BLaER1 treated with 17β-estradiol and CSF1 and Interleukin-3, amounts not matched to agents 10 nM and 100 nM (cell line): ENCODE measurements around the gene ANP32B.
A peak's percentile ranks its signal among the peaks of the same experiment; 100 is the strongest.

Experiments used
- H3K27ac ChIP-seq, 11 experiments: shearing (Covaris generic); formaldehyde crosslinking; 2 replicates each; pipeline ENCODE4 v1.8.1; 2022
- H3K27me3 ChIP-seq, 11 experiments: shearing (Covaris generic); formaldehyde crosslinking; 2 replicates each; pipeline ENCODE4 v1.8.1; 2022
- H3K36me3 ChIP-seq, 11 experiments: shearing (Covaris generic); formaldehyde crosslinking; 2 replicates each; pipeline ENCODE4 v1.8.1; 2022
- H3K4me1 ChIP-seq, 10 experiments: shearing (Covaris generic); formaldehyde crosslinking; 2 replicates each; pipeline ENCODE4 v1.8.1; 2022
- H3K4me2 ChIP-seq, 11 experiments: shearing (Covaris generic); formaldehyde crosslinking; 2 replicates each; pipeline ENCODE4 v1.8.1; 2022
- H3K4me3 ChIP-seq, 10 experiments: shearing (Covaris generic); formaldehyde crosslinking; 2 replicates each; pipeline ENCODE4 v1.8.1; 2022
- H3K9ac ChIP-seq, 11 experiments: shearing (Covaris generic); formaldehyde crosslinking; 2 replicates each; pipeline ENCODE4 v1.8.1; 2022
- H3K9me3 ChIP-seq, 11 experiments: shearing (Covaris generic); formaldehyde crosslinking; replicated peaks in 1 of 11; 2 replicates each; pipeline ENCODE4 v1.8.1; 2022
- H4K20me1 ChIP-seq, 11 experiments: shearing (Covaris generic); formaldehyde crosslinking; 2 replicates each; pipeline ENCODE4 v1.8.1; 2022
- Cebpa-rat ChIP-seq, 11 experiments: shearing (Covaris generic); IDR thresholded peaks; 2 replicates each; pipeline ENCODE4 v1.8.1; 2022

ANP32B gene

DNA sequence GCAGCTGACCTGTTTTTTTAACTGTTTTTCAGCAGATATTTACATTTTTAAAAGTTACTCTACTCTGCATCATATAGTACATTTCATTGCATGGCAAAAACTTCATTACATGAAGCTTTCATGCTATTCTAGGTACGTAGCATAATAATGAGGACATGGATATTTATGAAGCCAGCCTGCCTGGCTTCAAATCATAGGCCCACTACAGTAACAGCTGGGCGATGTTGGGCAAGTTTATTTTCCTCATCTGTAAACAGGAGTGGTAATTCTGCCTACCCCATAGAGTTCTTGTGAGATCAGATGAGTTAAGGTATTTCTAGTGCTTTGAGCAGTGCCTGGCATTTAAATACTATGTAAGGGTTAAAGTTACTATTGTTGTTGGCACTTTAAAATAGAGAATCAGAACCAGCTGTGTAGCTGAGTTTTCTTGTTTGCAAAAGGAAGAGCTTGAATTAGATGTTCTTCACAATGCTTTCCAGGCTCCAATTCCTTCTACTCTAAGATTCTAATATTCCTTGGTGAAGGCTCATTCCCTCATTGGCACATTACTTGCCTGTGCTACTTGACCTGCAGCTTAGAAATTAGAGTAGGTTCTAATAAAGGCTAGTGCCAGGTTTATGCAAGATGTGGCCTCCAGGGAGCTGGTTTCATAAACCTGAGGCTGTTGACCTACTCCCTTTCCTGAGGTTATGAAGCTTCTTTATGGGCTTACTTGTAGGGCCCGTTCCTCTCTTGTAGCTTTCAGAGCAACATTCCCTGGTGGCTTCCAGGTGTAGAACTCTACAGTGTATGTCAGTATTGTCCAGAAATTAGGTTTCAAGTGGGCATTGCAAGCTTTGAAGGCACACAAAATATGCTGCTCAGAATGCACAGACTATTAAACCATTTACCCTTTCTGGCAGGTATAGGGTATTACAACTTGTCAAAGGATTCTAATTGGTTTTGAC lies 14.5 kb downstream of the ANP32B start:
- Histone ChIP-seq H3K36me3 (peaks cover 81 to 98% (median 93%) of the 10 kb centered on the region in 11 experiments), H3K4me1 (peaks cover 12 to 17% (median 15%) of the 10 kb centered on the region in 10 experiments), H3K9me3 (no peaks in the 10 kb centered on the region), H4K20me1 (peaks cover 75 to 100% (median 98%) of the 10 kb centered on the region in 11 experiments), H3K9ac (no peak overlapping the region; a peak in 1 of 22 replicates), H3K27me3 (no peaks in the 10 kb centered on the region), H3K4me3 (no peak overlapping the region), H3K27ac (no peak overlapping the region), H3K4me2 (no peak overlapping the region)
- no peak for TF ChIP-seq Cebpa-rat (IDR thresholded peaks at IDR 0.05)

DNA sequence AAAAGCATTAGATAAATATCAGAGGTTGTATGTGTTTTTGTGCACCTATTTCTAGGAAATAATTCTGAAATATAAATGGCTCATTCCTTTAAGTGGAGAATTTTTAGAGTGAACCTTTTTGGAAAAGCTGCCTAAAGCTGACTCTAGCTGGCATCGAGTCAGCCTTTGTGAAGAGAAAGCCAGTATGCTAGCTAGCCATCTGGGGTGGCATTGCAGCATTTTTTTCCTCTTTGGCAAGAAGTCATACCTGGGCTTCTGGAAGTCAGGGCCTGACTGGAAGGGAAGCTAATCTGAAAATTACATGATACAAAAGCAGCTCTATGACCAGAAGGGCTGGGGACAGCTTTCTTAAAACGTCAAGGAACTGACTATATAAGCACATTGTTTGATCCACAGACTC lies 19.7 kb downstream of the ANP32B start:
- Histone ChIP-seq H3K4me3 (no peak overlapping the region), H3K27ac (no peak overlapping the region), H4K20me1 (peaks cover 46 to 100% (median 98%) of the 10 kb centered on the region in 11 experiments; a peak in 21 of 22 replicates), H3K9me3 (no peaks in the 10 kb centered on the region), H3K9ac (no peak overlapping the region), H3K27me3 (no peaks in the 10 kb centered on the region), H3K4me1 (peaks cover 0 to 29% (median 10%) of the 10 kb centered on the region in 10 experiments; a peak in 11 of 20 replicates), H3K4me2 (no peak overlapping the region), H3K36me3 (peaks cover 96 to 100% (median 98%) of the 10 kb centered on the region in 11 experiments)
- no peak for TF ChIP-seq Cebpa-rat (IDR thresholded peaks at IDR 0.05)

DNA sequence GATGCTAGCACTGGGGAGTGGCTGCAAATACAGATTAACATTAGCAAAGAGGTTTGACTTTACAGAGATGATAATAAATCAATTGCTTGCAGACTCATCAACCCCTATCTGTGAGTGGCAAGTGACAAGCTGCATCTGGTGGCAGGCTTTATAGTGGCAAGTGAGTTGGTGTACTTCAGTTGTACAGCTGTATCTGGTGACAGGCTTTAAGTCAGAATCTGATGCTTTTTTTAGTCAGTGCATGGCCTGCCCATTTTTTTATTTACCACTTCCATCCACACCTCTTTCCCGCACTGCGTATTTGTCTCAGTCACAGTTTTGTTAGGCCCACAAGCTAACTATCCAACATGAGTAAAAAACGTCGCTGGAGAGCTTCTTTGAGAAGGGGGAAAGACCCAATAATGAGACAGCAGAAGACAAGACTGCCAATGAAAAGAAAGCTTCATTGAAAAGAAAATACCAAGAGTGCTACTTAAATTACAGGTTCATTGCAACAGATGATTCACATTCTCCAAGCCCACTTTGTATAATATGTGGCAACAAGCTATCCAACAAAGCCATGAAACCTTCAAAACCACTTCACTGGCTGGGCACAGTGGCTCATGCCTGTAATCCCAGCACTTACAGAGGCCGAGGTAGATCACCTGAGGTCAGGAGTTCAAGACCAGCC lies 23.1 kb downstream of the ANP32B start:
- H3K4me1 ChIP-seq: peaks cover 24 to 59% (median 38%) of the 10 kb centered on the region in 10 experiments
- H3K9ac ChIP-seq: no peak overlapping the region
- no peaks in the 10 kb centered on the region for H3K9me3 ChIP-seq
- TF ChIP-seq Cebpa-rat (IDR thresholded peaks at IDR 0.05): no peak
- peaks cover 94 to 100% (median 100%) of the 10 kb centered on the region in 11 experiments for H3K36me3 ChIP-seq
- H3K27me3 ChIP-seq: no peaks in the 10 kb centered on the region
- no peak overlapping the region for H3K4me3 ChIP-seq
- peak overlapping the region in 2 of 11 experiments; percentile 8 to 31; a peak in 2 of 22 replicates for H3K27ac ChIP-seq
- peaks cover 41 to 100% (median 100%) of the 10 kb centered on the region in 11 experiments; a peak in 21 of 22 replicates for H4K20me1 ChIP-seq
- no peak overlapping the region; a peak in 1 of 22 replicates for H3K4me2 ChIP-seq

DNA sequence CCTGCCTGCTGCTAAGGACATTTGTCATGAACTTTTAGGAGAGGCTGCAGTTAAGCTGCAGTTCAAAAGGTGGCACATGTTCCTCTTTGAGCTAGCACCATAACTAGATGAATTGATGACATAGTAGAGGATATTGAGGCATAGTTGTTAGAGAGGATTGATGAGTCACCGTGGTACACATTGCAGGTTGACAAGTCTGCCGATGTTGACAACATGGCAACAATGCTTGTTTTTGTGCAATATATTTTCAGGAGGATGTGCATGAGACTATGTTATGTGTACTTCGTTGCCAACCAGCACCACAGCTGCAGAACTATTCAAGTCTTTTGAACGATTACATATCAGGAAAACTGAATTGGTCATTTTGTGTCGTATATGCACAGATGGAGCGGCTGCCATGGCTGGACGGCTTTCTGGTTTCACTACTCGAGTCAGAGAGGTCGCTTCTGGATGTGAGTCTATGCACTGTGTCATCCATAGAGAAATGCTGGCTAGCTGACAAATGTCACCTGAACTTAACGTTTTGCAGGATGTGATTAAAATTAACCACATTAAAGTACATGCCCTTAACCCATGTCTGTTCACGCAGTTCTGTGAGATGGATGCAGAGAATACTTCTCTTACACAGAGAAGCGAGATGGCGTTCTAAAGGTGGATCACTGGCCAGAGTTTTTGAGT lies 24.2 kb downstream of the ANP32B start:
- peaks cover 30 to 100% (median 95%) of the 10 kb centered on the region in 11 experiments; a peak in 21 of 22 replicates for H4K20me1 ChIP-seq
- H3K4me1 ChIP-seq: peaks cover 24 to 59% (median 38%) of the 10 kb centered on the region in 10 experiments
- no peaks in the 10 kb centered on the region for H3K9me3 ChIP-seq
- H3K4me3 ChIP-seq: no peak overlapping the region
- no peak overlapping the region for H3K9ac ChIP-seq
- peaks cover 94 to 100% (median 100%) of the 10 kb centered on the region in 11 experiments for H3K36me3 ChIP-seq
- TF ChIP-seq Cebpa-rat (IDR thresholded peaks at IDR 0.05): peak in 2 of 11 experiments; percentile 21 to 45; a peak in 1 of 22 replicates
- no peaks in the 10 kb centered on the region for H3K27me3 ChIP-seq
- H3K27ac ChIP-seq: peak overlapping the region in 3 of 11 experiments; percentile 21 to 41 (median 31); a peak in 3 of 22 replicates
- H3K4me2 ChIP-seq: no peak overlapping the region; a peak in 1 of 22 replicates

DNA sequence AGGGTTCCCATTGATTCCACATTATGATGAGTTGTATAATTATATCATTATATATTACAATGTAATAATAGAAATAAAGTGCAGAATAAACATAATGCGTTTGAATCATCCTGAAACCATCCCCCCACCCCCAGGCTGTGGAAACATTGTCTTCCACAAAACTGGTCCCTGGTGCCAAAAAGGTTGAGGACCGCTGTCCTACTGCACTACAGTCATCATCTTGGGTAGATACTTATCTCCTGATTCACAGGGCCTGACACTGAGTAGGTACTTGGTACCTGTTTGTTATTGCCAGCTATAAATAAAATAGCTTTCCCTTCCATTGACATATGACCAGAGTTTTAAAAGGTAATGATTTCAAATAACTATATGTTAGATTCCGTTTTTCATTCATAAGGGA lies 25.6 kb downstream of the ANP32B start:
- H4K20me1 ChIP-seq: peaks cover 22 to 99% (median 86%) of the 10 kb centered on the region in 11 experiments; a peak in 21 of 22 replicates
- H3K9ac ChIP-seq: no peak overlapping the region
- H3K4me3 ChIP-seq: no peak overlapping the region
- H3K27me3 ChIP-seq: no peaks in the 10 kb centered on the region
- no peak for TF ChIP-seq Cebpa-rat (IDR thresholded peaks at IDR 0.05)
- no peak overlapping the region for H3K27ac ChIP-seq
- H3K36me3 ChIP-seq: peaks cover 95 to 100% (median 100%) of the 10 kb centered on the region in 11 experiments
- peak overlapping the region in 4 of 11 experiments; percentile 8 to 71 (median 60); a peak in 5 of 22 replicates for H3K4me2 ChIP-seq
- H3K4me1 ChIP-seq: peaks cover 24 to 59% (median 38%) of the 10 kb centered on the region in 10 experiments
- H3K9me3 ChIP-seq: no peaks in the 10 kb centered on the region

DNA sequence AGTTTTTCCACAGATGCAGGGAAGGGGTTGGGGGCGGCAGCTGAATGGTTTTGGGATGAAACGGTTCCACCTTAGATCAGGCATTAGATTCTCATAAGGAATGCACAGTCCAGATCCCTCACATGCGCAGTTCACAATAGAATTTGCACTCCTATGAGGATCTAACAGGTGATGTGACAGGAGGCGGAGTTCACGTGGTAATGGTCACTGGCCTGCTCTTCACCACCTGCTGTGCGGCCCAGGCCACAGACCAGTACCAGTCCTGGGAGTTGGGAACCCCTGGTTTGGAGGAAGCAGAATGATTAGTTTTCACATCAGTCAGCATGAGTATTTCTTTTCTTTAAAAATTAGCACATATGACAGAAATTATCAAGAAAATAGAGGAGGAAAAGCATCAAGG lies 26.3 kb downstream of the ANP32B start:
- Histone ChIP-seq H3K9ac (no peak overlapping the region; a peak in 2 of 22 replicates), H3K4me1 (peaks cover 24 to 59% (median 38%) of the 10 kb centered on the region in 10 experiments), H3K36me3 (peaks cover 95 to 100% (median 100%) of the 10 kb centered on the region in 11 experiments), H3K27me3 (no peaks in the 10 kb centered on the region), H3K4me3 (no peak overlapping the region), H3K4me2 (peak overlapping the region; percentile 14 to 71 (median 53)), H3K9me3 (no peaks in the 10 kb centered on the region), H3K27ac (peak overlapping the region in 4 of 11 experiments; percentile 7 to 52 (median 30); a peak in 6 of 22 replicates), H4K20me1 (peaks cover 22 to 97% (median 83%) of the 10 kb centered on the region in 11 experiments; a peak in 21 of 22 replicates)
- TF ChIP-seq Cebpa-rat (IDR thresholded peaks at IDR 0.05): no peak

DNA sequence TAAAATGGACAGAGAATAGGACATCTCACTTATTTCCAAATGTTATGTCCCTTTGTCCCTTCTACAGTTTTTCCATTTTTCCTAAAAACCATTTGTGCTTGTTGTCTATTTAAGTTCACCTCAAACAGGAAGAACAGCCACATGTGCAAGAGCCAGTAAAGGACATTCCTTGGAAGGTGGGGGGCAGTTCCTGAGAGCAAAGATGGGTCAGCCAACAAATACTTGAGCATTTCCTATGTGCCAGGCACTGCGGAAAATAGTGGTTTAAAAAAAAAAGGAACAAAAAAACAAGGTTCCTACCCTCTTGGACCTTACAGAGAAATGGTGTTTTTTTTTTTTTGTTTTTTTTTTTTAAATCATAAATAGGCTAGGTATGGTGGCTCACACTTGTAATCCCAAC lies 26.8 kb downstream of the ANP32B start:
- peak overlapping the region; percentile 14 to 71 (median 53); a peak in 21 of 22 replicates for H3K4me2 ChIP-seq
- no peaks in the 10 kb centered on the region for H3K9me3 ChIP-seq
- no peak for TF ChIP-seq Cebpa-rat (IDR thresholded peaks at IDR 0.05)
- H4K20me1 ChIP-seq: peaks cover 22 to 97% (median 82%) of the 10 kb centered on the region in 11 experiments; a peak in 21 of 22 replicates
- peaks cover 24 to 58% (median 38%) of the 10 kb centered on the region in 10 experiments for H3K4me1 ChIP-seq
- H3K36me3 ChIP-seq: peaks cover 95 to 100% (median 100%) of the 10 kb centered on the region in 11 experiments
- H3K9ac ChIP-seq: no peak overlapping the region
- no peak overlapping the region for H3K4me3 ChIP-seq
- H3K27ac ChIP-seq: peak overlapping the region in 5 of 11 experiments; percentile 12 to 52 (median 32); a peak in 8 of 22 replicates
- no peaks in the 10 kb centered on the region for H3K27me3 ChIP-seq

DNA sequence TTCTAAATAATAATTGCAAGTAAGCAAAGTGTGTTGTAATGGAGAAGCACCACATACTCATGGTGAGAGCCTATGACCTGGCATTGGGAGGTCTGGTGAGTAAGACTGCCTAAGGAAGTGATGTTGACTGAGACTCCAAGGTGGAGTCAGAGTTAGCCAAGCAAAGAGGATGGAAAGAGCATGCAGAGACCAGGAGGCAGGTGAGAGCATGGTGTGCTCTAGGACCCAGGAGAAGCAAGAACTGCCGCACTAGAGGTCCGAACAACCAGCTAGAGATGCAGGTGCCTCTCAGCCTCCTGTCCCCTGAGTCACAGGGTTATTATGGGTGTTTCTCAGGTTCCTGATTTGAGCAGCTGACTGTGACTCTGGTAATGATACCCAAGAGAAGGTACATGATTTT lies 27.3 kb downstream of the ANP32B start:
- peaks cover 95 to 100% (median 100%) of the 10 kb centered on the region in 11 experiments for H3K36me3 ChIP-seq
- H3K9ac ChIP-seq: no peak overlapping the region
- TF ChIP-seq Cebpa-rat (IDR thresholded peaks at IDR 0.05): no peak
- H3K27ac ChIP-seq: peak overlapping the region in 5 of 11 experiments; percentile 12 to 52 (median 32); a peak in 7 of 22 replicates
- H3K27me3 ChIP-seq: no peaks in the 10 kb centered on the region
- peak overlapping the region in 9 of 11 experiments; percentile 40 to 71 (median 53); a peak in 15 of 22 replicates for H3K4me2 ChIP-seq
- H3K4me1 ChIP-seq: peaks cover 24 to 53% (median 38%) of the 10 kb centered on the region in 10 experiments
- no peaks in the 10 kb centered on the region for H3K9me3 ChIP-seq
- no peak overlapping the region for H3K4me3 ChIP-seq
- H4K20me1 ChIP-seq: peaks cover 19 to 95% (median 80%) of the 10 kb centered on the region in 11 experiments; a peak in 21 of 22 replicates
